Measurements from ENCODE around the gene AKT3. TPM values are rescaled to one million over a fixed set of nuclear protein-coding genes. Genes with fewer than 3 reads are reported as not detected.

The AKT3 gene
- total RNA-seq, 4 donors from 2014 or later, result 3.8 to 31.7 (median 8.6) TPM

DNA sequence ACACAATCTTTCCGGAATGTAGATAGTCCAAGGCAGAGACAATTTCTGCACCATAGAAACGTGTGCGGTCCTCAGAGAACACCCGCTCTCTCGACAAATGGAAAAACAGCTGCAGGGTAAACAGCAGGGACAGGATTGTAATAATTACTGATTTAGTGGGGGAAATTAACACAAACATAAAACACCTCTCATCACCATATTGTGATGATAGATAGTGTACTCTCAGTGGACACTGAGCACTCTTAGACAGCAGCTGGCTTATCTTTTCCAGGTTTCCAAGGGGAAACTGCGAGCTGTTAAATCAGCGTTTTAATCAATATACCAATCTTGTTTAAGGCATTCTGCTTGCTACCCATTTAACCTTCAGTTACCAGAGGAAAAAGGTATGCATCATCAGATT is 277.1 kb downstream of the AKT3 start:
- Histone ChIP-seq H3K27me3 (no peaks in the 10 kb centered on the region), H3K36me3 (no peaks in the 10 kb centered on the region), H3K4me1 (no peaks in the 10 kb centered on the region), H3K9me3 (no peaks in the 10 kb centered on the region), H3K4me3 (no peak overlapping the region), H3K27ac (no peak overlapping the region)
- no peak for TF ChIP-seq POLR2A (IDR thresholded peaks at IDR 0.05)
- TF ChIP-seq, protein P1, sequence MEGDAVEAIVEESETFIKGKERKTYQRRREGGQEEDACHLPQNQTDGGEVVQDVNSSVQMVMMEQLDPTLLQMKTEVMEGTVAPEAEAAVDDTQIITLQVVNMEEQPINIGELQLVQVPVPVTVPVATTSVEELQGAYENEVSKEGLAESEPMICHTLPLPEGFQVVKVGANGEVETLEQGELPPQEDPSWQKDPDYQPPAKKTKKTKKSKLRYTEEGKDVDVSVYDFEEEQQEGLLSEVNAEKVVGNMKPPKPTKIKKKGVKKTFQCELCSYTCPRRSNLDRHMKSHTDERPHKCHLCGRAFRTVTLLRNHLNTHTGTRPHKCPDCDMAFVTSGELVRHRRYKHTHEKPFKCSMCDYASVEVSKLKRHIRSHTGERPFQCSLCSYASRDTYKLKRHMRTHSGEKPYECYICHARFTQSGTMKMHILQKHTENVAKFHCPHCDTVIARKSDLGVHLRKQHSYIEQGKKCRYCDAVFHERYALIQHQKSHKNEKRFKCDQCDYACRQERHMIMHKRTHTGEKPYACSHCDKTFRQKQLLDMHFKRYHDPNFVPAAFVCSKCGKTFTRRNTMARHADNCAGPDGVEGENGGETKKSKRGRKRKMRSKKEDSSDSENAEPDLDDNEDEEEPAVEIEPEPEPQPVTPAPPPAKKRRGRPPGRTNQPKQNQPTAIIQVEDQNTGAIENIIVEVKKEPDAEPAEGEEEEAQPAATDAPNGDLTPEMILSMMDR (IDR thresholded peaks at IDR 0.05), result no peak
- TF ChIP-seq POLR2AphosphoS5 (IDR thresholded peaks at IDR 0.05), result no peak
- no peak for TF ChIP-seq EP300 (IDR thresholded peaks at IDR 0.05)
- no peak for DNase-seq (ENCODE audit: low spot score in 2 of 2)
- 94% methylated on average over 7 of the region's 7 CpGs for WGBS

DNA sequence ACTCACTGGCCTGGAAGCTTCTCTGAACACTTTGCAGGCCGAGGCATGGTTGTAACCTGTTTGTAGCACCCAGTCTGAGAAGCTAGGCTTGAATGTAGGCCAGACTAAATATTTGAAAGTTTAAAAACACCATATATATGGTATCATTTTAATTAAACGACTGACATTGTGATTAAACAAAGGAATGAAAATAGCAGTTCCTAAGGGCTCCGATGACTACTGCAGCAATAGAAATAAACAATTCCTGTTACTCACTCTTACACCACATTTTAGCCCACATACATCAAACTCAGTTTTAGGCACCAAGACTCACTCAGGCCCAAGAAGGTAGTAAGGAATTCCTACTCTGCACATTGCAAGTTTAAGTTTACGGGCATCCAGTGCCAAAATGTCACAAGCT is 281.2 kb downstream of the AKT3 start:
- no peak for DNase-seq (ENCODE audit: low spot score in 2 of 2)
- no peak overlapping the region for H3K27ac ChIP-seq
- H3K9me3 ChIP-seq, result no peaks in the 10 kb centered on the region
- H3K4me3 ChIP-seq, result no peak overlapping the region
- no peaks in the 10 kb centered on the region for H3K36me3 ChIP-seq
- H3K27me3 ChIP-seq, result no peaks in the 10 kb centered on the region
- H3K4me1 ChIP-seq, result no peaks in the 10 kb centered on the region
- WGBS, result 88% methylated on average over 4 of the region's 4 CpGs
- TF ChIP-seq, protein P1 (IDR thresholded peaks at IDR 0.05), result no peak
- TF ChIP-seq POLR2AphosphoS5 (IDR thresholded peaks at IDR 0.05) (no peak), EP300 (IDR thresholded peaks at IDR 0.05) (no peak), POLR2A (IDR thresholded peaks at IDR 0.05) (no peak)

DNA sequence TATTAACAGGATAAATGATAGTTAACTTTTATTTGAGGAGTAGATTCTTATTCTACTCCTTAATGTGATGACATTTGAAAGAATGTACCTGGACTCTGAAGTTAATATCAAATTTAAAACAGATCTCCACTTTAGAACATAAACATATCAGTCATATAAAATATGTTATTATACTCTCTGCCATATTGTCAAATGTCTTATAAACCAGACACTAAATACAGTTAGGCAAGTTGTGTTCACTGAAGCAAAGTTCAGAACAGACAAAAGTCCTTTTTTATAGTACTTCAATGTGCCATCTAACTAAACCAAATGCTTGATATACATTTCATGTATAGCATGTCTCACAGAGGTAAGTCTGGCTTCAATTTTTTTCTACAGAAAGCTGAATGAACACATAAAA is 285.2 kb downstream of the AKT3 start:
- H3K4me3 ChIP-seq, result no peak overlapping the region
- no peaks in the 10 kb centered on the region for H3K4me1 ChIP-seq
- H3K27ac ChIP-seq, result no peak overlapping the region
- TF ChIP-seq POLR2A (IDR thresholded peaks at IDR 0.05), result no peak
- no peak for TF ChIP-seq EP300 (IDR thresholded peaks at IDR 0.05)
- TF ChIP-seq POLR2AphosphoS5 (IDR thresholded peaks at IDR 0.05), result no peak
- TF ChIP-seq, protein P1 (IDR thresholded peaks at IDR 0.05), result no peak
- no peaks in the 10 kb centered on the region for H3K9me3 ChIP-seq
- no peaks in the 10 kb centered on the region for H3K27me3 ChIP-seq
- peaks cover 15% of the 10 kb centered on the region for H3K36me3 ChIP-seq
- no peak for DNase-seq (ENCODE audit: low spot score in 2 of 2)

DNA sequence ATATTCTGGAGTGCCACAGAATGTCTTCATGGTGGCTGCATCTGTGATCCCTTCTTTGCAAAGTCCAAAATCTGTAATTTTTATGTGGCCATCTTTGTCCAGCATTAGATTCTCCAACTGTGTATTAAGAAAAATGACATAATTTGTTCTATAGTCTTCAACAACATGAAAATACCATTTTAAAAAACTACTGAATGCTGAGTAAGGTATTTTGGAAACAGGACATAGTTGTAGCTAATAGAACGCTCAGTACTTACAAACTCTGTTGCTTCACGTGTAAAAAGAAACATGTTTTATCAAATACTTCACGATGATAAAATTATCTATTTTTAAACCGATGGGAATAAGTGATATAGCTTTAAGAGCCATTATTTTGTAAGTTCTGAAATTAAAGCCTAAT is 286.3 kb downstream of the AKT3 start:
- Histone ChIP-seq H3K36me3 (peaks cover 15% of the 10 kb centered on the region), H3K27me3 (no peaks in the 10 kb centered on the region), H3K9me3 (no peaks in the 10 kb centered on the region), H3K4me1 (no peaks in the 10 kb centered on the region), H3K27ac (no peak overlapping the region), H3K4me3 (no peak overlapping the region)
- WGBS, result 92% methylated on average over 4 of the region's 4 CpGs
- TF ChIP-seq POLR2A (IDR thresholded peaks at IDR 0.05), result no peak
- no peak for DNase-seq (ENCODE audit: low spot score in 2 of 2)

DNA sequence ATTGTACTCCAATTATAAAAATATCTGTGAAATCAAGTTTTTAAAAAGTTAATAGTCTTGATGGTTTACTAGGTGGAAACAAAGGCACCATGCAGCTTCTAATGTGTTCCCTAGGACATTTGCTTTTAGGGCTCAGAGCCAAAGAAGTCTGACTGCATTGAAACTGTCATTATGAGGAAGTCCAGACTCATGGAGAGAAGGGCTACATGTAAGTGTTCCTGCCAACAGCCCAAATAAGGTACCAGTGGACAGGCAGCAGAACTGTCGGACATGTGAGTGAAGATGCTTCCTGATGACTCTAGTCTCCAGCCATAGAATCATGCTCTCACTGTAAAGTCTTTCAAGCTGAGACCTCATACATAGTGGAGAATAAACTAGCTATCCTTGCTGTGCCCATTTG is 287.6 kb downstream of the AKT3 start:
- Histone ChIP-seq H3K36me3 (peaks cover 15% of the 10 kb centered on the region), H3K27me3 (no peaks in the 10 kb centered on the region), H3K27ac (no peak overlapping the region), H3K4me3 (no peak overlapping the region), H3K4me1 (no peaks in the 10 kb centered on the region), H3K9me3 (no peaks in the 10 kb centered on the region)
- no peak for DNase-seq (ENCODE audit: low spot score in 2 of 2)
- WGBS, result 100% methylated on average over 1 of the region's 1 CpG
- TF ChIP-seq POLR2AphosphoS5 (IDR thresholded peaks at IDR 0.05) (no peak), EP300 (IDR thresholded peaks at IDR 0.05) (no peak), POLR2A (IDR thresholded peaks at IDR 0.05) (no peak)
- TF ChIP-seq, protein P1 (IDR thresholded peaks at IDR 0.05), result no peak

DNA sequence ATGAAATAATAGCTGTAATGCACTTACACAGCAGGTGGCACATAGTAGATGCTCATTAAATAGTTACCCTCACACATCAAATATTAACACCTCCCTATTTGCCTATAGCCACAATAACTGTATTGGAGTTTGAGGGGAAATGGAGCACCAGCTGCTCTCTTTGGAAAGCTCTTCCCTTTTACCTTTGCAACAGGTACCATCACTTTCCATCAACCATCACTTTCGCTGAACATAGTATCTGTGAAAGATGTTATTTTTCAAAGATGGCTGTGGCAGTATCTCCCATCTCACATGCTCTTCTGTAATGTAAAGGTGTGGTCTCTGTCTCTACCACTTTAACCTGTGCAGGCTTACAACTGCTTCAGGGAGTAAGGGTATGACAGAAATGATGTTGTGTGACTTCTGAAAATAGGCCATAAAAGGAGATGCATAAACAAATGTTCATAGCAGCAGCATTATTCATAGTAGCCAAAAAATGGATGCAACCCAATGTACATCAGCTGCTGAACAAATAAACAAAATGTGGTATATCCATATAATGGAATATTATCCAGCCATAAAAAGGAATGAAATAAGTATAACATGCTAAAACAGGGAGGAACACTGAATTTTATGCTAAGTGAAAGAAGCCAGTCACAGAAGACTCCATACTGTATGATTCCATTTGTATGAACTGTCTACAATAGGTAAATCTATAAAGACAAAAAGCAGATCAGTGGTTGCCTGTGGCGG is 288.3 kb downstream of the AKT3 start:
- no peak for DNase-seq (ENCODE audit: low spot score in 2 of 2)
- peaks cover 15% of the 10 kb centered on the region for H3K36me3 ChIP-seq
- H3K4me3 ChIP-seq, result no peak overlapping the region
- no peaks in the 10 kb centered on the region for H3K4me1 ChIP-seq
- H3K9me3 ChIP-seq, result no peaks in the 10 kb centered on the region
- TF ChIP-seq EP300 (IDR thresholded peaks at IDR 0.05) (no peak), POLR2AphosphoS5 (IDR thresholded peaks at IDR 0.05) (no peak), POLR2A (IDR thresholded peaks at IDR 0.05) (no peak)
- TF ChIP-seq, protein P1 (IDR thresholded peaks at IDR 0.05), result no peak
- WGBS, result 98% methylated on average over 2 of the region's 2 CpGs
- H3K27ac ChIP-seq, result no peak overlapping the region
- no peaks in the 10 kb centered on the region for H3K27me3 ChIP-seq

All from suprapubic skin (tissue), 4 donors.